HUDEP-2 (cell line): ENCODE data around the gene TIGAR.

ENCODE experiments used
- DNase-seq, 76 experiments: peaks; one replicate each; lab custom pipeline; 2025; ENCODE audit not compliant: unreplicated experiment in 76 of 76; lab: John Stamatoyannopoulos, UW

Gene TIGAR

GRCh38 chr12:4320853-4321701 is at the start of gene TIGAR:
TIGAR (plus strand) TSS chr12:4321213; CDS start chr12:4321272, 59 bp downstream.
- DNase-seq = peak in 73 of 76 experiments; percentile 24 to 91 (median 76)

- peak in 75 of 76 experiments; percentile 59 to 95 (median 88) for DNase-seq
These were observed 49.1 kb upstream of the TIGAR start for GRCh38 chr12:4271717-4272423.

DNA sequence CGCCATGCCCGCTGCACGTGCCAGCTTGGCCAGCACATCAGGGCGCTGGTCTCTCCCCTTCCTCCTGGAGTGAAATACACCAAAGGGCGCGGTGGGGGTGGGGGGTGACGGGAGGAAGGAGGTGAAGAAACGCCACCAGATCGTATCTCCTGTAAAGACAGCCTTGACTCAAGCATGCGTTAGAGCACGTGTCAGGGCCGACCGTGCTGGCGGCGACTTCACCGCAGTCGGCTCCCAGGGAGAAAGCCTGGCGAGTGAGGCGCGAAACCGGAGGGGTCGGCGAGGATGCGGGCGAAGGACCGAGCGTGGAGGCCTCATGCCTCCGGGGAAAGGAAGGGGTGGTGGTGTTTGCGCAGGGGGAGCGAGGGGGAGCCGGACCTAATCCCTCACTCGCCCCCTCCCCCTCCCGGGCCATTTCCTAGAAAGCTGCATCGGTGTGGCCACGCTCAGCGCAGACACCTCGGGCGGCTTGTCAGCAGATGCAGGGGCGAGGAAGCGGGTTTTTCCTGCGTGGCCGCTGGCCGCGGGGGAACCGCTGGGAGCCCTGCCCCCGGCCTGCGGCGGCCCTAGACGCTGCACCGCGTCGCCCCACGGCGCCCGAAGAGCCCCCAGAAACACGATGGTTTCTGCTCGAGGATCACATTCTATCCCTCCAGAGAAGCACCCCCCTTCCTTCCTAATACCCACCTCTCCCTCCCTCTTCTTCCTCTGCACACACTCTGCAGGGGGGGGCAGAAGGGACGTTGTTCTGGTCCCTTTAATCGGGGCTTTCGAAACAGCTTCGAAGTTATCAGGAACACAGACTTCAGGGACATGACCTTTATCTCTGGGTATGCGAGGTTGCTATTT is 48.4 kb upstream of the TIGAR start:
- peak in 69 of 76 experiments; percentile 21 to 92 (median 76) for DNase-seq

DNA sequence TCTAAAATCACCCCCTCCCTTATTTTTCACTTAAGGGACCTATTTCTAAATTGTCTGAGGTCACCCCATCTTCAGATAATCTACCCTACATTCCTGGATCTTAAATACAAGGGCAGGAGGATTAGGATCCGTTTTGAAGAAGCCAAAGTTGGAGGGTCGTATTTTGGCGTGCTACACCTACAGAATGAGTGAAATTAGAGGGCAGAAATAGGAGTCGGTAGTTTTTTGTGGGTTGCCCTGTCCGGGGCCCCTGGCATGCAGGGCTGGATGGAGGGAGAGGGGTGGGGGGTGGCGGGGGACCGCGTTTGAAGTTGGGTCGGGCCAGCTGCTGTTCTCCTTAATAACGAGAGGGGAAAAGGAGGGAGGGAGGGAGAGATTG is 47.8 kb upstream of the TIGAR start:
- DNase-seq = no peak

DNA sequence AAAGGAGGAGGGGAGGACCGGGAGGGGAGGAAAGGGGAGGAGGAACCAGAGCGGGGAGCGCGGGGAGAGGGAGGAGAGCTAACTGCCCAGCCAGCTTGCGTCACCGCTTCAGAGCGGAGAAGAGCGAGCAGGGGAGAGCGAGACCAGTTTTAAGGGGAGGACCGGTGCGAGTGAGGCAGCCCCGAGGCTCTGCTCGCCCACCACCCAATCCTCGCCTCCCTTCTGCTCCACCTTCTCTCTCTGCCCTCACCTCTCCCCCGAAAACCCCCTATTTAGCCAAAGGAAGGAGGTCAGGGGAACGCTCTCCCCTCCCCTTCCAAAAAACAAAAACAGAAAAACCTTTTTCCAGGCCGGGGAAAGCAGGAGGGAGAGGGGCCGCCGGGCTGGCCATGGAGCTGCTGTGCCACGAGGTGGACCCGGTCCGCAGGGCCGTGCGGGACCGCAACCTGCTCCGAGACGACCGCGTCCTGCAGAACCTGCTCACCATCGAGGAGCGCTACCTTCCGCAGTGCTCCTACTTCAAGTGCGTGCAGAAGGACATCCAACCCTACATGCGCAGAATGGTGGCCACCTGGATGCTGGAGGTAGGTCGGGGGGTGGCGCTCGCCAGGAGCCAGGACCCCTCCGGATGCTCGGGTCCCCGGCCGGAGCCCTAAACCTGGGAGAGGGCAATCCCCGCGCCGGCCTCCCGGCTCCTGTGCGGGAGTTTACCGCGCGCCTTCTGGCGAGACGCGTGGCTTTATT is 47.2 kb upstream of the TIGAR start, which contains the start of gene CCND2:
CCND2 (plus strand) TSS at position 111 of the 744 bp plus-strand sequence; CDS start at position 390, 279 bp downstream.
- peak in 74 of 76 experiments; percentile 20 to 89 (median 77) for DNase-seq

DNA sequence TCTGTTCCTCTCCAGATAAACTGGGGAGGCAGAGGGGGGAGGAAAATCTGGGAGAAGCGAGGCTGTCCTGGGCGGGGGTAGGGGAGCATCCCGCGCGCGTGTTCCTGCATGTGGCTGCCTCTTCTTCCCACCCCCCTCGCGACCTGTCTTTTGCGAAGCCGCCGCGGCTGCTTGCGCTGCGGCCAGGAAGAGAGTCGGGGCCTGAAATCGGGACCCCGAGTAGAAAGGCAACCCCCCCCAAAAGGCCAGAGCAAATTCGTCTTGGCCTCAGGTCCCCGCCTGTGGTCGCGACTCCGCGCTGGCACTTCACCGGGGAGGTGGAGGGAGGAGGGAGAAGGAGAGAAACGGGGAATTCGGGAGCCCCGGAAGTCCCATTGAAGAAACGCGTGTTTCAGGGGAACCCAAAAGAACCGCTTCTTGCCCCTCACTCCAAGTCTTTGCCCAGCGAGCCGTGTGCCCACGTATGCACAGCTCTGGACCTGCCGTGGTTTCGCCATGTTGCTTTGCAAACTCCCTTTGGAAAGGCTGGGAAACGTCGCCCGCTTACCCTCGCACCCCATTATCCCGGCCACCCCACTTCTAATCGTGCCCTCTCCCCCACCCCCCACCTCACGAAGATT is 46.5 kb upstream of the TIGAR start:
- peak in 5 of 76 experiments; percentile 4 to 27 (median 9) for DNase-seq

GRCh38 chr12:4275016-4275869 is 45.8 kb upstream of the TIGAR start:
- peak in 2 of 76 experiments; percentile 2 to 8 for DNase-seq

- no peak for DNase-seq
These were observed 45.1 kb upstream of the TIGAR start for GRCh38 chr12:4275870-4276301.

- peak in 73 of 76 experiments; percentile 15 to 93 (median 74) for DNase-seq
These were observed 44.3 kb upstream of the TIGAR start for GRCh38 chr12:4276524-4277204.

DNA sequence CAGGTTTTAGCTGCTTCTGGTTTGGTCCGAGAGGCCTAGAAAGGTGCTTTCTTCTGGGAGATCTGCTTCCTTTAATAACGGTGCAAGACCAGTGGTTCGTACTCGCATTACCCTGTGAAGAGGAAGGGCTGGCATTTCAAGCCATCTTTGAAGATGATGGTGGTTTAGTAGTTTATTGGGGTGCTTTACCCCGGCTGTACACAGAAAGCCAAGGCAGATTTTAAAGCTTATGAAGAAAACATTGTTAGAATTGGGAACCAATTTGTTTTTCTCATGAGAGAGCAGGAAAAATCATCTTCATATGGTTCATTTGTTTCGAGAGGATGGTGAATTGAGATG is 43.8 kb upstream of the TIGAR start:
- no peak for DNase-seq

- no peak for DNase-seq
These were observed 43.2 kb upstream of the TIGAR start for GRCh38 chr12:4277857-4278256.

GRCh38 chr12:4278329-4279197 is 42.5 kb upstream of the TIGAR start:
- DNase-seq = no peak

GRCh38 chr12:4279198-4279690 is 41.8 kb upstream of the TIGAR start:
- DNase-seq = no peak

DNA sequence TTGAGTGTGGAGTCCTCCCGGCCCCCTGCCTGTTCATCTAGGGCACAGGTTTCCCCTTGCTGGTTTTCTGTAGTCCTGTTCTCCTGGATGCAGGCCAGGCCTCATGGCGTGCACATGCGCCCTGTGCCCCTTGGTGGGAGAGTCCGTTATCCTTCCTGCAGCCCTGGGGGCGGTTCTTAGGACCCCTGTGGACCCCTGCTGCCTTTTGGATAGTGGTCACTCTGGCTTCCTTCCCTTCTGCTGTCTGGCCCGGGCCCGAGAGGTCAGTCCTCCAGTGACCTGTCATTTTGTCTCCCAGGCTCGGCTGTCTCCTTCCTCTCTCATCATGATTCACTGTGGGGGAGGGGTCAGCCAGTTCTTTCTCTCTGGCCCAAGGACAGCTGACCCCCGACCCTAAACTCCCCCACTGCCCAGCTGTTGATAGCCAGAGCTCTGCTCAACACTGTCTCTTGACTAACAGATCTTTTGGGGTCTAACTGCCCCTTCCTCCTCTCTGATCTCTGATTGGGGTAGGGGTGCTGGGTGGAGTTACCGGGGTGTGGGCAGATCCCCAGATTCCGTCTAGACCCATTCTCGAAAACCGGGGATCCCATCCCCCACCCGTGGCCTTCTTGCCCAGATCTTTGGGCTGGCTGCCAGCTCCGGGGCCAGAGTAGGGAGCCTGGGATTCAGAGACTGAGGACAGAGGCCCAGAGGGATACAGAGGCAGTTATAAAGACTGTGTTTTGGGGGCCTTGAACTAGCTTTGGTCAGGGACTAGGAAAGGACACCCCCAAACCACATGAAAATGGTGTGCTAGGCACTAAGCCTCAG is 40.5 kb upstream of the TIGAR start:
- DNase-seq = no peak

DNA sequence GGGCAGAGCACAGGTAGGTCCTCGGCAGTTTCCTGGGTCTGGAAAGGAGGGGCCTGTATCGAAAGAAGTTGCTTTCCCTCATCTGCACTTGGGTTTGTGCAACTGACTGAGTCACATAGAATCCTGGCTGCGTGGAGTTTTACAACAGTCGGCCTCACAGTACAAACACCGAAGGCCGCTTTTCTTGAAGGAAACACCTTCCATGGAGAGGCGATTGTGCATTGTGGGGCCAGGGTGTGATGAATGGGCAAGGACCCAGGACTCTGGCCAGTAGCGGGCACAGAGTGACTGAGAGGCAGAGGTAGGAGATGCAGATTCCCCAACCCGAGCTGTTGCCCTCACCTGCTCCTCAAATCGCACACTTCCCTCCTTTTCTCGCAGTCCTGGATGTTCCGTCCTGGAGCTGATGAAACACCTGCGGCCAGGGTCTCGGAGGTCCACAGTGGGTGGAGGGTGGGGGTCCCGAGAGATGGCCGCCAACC is 39.8 kb upstream of the TIGAR start:
- DNase-seq = no peak
